Endothelial cell of umbilical vein (primary cell): ENCODE measurements around the gene KIF22. TPM values are rescaled to one million over a fixed set of nuclear protein-coding genes. Genes with fewer than 3 reads are reported as not detected.
A peak's percentile ranks its signal among the peaks of the same experiment; 100 is the strongest.

ENCODE experiments used
- BruUV-seq: library from RNA; stranded (reverse); fragments of 400-500 nt; replicated peaks from 2 replicates; lab custom pipeline; 2021; lab: Mats Ljungman, UMichigan
- CTCF ChIA-PET: fragments of 300-600, 350-600 bp; sonication (Branson Sonifier 250); formaldehyde crosslinking; loops from one replicate; lab custom pipeline; 2021; ENCODE audit warnings: antibody characterized with exemption, inconsistent platforms; lab: Charles Lee
- POLR2A ChIA-PET: fragments of 300-600, 350-600 bp; sonication (Branson Sonifier 250); formaldehyde crosslinking; loops from one replicate; lab custom pipeline; 2021; ENCODE audit warnings: antibody characterized with exemption, inconsistent platforms; lab: Charles Lee
- DNase-seq: peaks from one replicate; pipeline ENCODE4 v3.0.0-alpha.2; 2011; ENCODE audit warnings: low read depth, low spot score
- FAIRE-seq: peaks from 2 replicates; lab custom pipeline; 2011; peaks lifted over from hg19 to GRCh38; lab: Jason Lieb, UNC
- H2AFZ ChIP-seq: 2 replicates; pipeline ENCODE4 v1.6.0; 2012; ENCODE audit warnings: low read depth, low read length, control low read depth, inconsistent platforms
- H3K27ac ChIP-seq: 2 replicates; pipeline ENCODE4 v1.5.1; 2011; ENCODE audit warnings: low read depth, mild to moderate bottlenecking, control low read depth, low read length, moderate library complexity; ENCODE audit not compliant: insufficient read depth
- H3K27me3 ChIP-seq, 2 experiments: 2 replicates each; pipeline versions ENCODE4 v1.6.0 to v1.6.1; 2011; ENCODE audit warnings: low read length in 2 of 2, mixed read lengths in 1 of 2; ENCODE audit not compliant: control insufficient read depth in 2 of 2, insufficient read depth in 2 of 2
- H3K36me3 ChIP-seq, 2 experiments: 2 replicates in 1 of 2; 3 replicates in 1 of 2; pipeline ENCODE4 v1.5.1; 2011; ENCODE audit warnings: low read length in 2 of 2, mild to moderate bottlenecking in 1 of 2, moderate library complexity in 1 of 2; ENCODE audit not compliant: control insufficient read depth in 2 of 2, insufficient read depth in 2 of 2; ENCODE audit errors: extremely low read depth in 1 of 2
- H3K4me1 ChIP-seq: 3 replicates; pipeline ENCODE4 v1.5.1; 2011; ENCODE audit warnings: mild to moderate bottlenecking, low read length; ENCODE audit not compliant: control insufficient read depth, insufficient read depth; ENCODE audit errors: extremely low read depth
- H3K4me2 ChIP-seq: 2 replicates; pipeline ENCODE4 v1.6.1; 2011; ENCODE audit warnings: low read length, control low read depth, mixed read lengths; ENCODE audit not compliant: insufficient read depth
- H3K4me3 ChIP-seq, 3 experiments: fragments of 200-600 bp in 1 of 3; sonication (generic), shearing (Covaris generic) in 1 of 3; replicated peaks in 1 of 3; 2 replicates each; pipeline ENCODE4 v1.5.1; 2011 to 2016; ENCODE audit warnings: control low read depth in 3 of 3, low read length in 3 of 3, mild to moderate bottlenecking in 2 of 3, inconsistent platforms in 1 of 3, low read depth in 1 of 3, moderate library complexity in 1 of 3; ENCODE audit not compliant: insufficient read depth in 1 of 3
- H3K79me2 ChIP-seq: 2 replicates; pipeline ENCODE4 v1.6.0; 2012; ENCODE audit warnings: low read length, inconsistent platforms; ENCODE audit not compliant: control insufficient read depth, insufficient read depth
- H3K9ac ChIP-seq: replicated peaks from 2 replicates; pipeline ENCODE3; 2011; ENCODE audit warnings: low read length, control low read depth; ENCODE audit not compliant: insufficient read depth; ENCODE audit errors: extremely low read depth
- H3K9me1 ChIP-seq: replicated peaks from 3 replicates; pipeline ENCODE4 v1.6.0; 2011; ENCODE audit warnings: mild to moderate bottlenecking, low read length; ENCODE audit not compliant: control insufficient read depth, insufficient read depth; ENCODE audit errors: extremely low read depth
- H3K9me3 ChIP-seq: replicated peaks from 2 replicates; pipeline ENCODE4 v1.5.1; 2012; ENCODE audit warnings: low read length, inconsistent platforms; ENCODE audit not compliant: control insufficient read depth, insufficient read depth
- H4K20me1 ChIP-seq: replicated peaks from 2 replicates; pipeline ENCODE3; 2011; ENCODE audit warnings: mild to moderate bottlenecking, low read length; ENCODE audit not compliant: control insufficient read depth, insufficient read depth; ENCODE audit errors: extremely low read depth
- CTCF ChIP-seq, 2 donors: IDR thresholded peaks; 1 replicate in 1 of 2; 2 replicates in 1 of 2; pipeline ENCODE4 v1.5.1; 2011; ENCODE audit warnings: low read length in 2 of 2, mild to moderate bottlenecking in 2 of 2, moderate library complexity in 2 of 2, control low read depth in 1 of 2, inconsistent platforms in 1 of 2, low read depth in 1 of 2; ENCODE audit not compliant: insufficient read depth in 1 of 2; ENCODE audit errors: extremely low read depth in 1 of 2
- EZH2 ChIP-seq: IDR thresholded peaks from 2 replicates; pipeline ENCODE4 v1.6.1; 2012; ENCODE audit warnings: borderline replicate concordance, low read depth, mild to moderate bottlenecking, moderate library complexity, low read length, inconsistent platforms; ENCODE audit not compliant: severe bottlenecking
- FOS ChIP-seq: IDR thresholded peaks from 2 replicates; pipeline ENCODE4 v1.6.1; 2011; ENCODE audit warnings: mild to moderate bottlenecking, low read length, moderate library complexity, borderline replicate concordance; ENCODE audit not compliant: insufficient read depth
- GATA2 ChIP-seq: IDR thresholded peaks from 2 replicates; pipeline ENCODE4 v1.7.0; 2011; ENCODE audit warnings: low read depth, mild to moderate bottlenecking, moderate library complexity, mixed read lengths, low read length; ENCODE audit not compliant: insufficient read length, insufficient read depth
- JUN ChIP-seq: IDR thresholded peaks from 2 replicates; pipeline ENCODE4 v1.6.1; 2011; ENCODE audit warnings: borderline replicate concordance, low read depth; ENCODE audit not compliant: insufficient read length, insufficient read depth
- MYC ChIP-seq: IDR thresholded peaks from one replicate; pipeline ENCODE4 v1.6.1; 2011; ENCODE audit warnings: mild to moderate bottlenecking, low read depth, low read length
- POLR2A ChIP-seq: IDR thresholded peaks from 2 replicates; pipeline ENCODE4 v1.6.1; 2012; ENCODE audit warnings: low read depth, mild to moderate bottlenecking, control low read depth, low read length
- POLR2AphosphoS5 ChIP-seq: IDR thresholded peaks from 2 replicates; pipeline ENCODE4 v1.6.1; 2012; ENCODE audit warnings: low read depth, mild to moderate bottlenecking, control low read depth, low read length, moderate library complexity; ENCODE audit not compliant: insufficient read depth
- dilution Hi-C: fragments of 300-500 bp; cut with MboI; formaldehyde crosslinking; loops from one replicate; pipeline ENCODE4 v1.15.0; 2019; ENCODE audit warnings: low sequenced_read_pairs; ENCODE audit not compliant: extremely low pct_ligation_motif_present
- intact Hi-C: fragments of 100-400 bp; cut with micrococcal nuclease; formaldehyde crosslinking; loops from one replicate; pipeline ENCODE4 v1.10.0; 2022
- polyA plus RNA-seq, 4 experiments: library from polyadenylated mRNA; depleted of rRNA in 3 of 4; stranded (reverse) in 3 of 4; unstranded in 1 of 4; fragments of >200 nt; gene quantifications; 2 replicates each; pipeline versions ENCODE4 v1.2.1 to v1.2.3, GENCODE V29; 2011 to 2012; ENCODE audit warnings: missing spikeins in 1 of 4
- total RNA-seq: library from RNA; stranded (reverse); gene quantifications from 2 replicates; pipeline ENCODE4 v1.2.3, GENCODE V29; 2021
- TF ChIP-seq, protein P1 (sequence below): IDR thresholded peaks from 2 replicates; pipeline ENCODE4 v1.6.1; 2011; ENCODE audit not compliant: insufficient read depth, insufficient read length

KIF22 gene
- total and polyA plus RNA-seq, 2 donors (not counting 3 experiments of a cell fraction or from before 2014, with no cell fraction given), result 67.3 to 90.0 TPM

DNA sequence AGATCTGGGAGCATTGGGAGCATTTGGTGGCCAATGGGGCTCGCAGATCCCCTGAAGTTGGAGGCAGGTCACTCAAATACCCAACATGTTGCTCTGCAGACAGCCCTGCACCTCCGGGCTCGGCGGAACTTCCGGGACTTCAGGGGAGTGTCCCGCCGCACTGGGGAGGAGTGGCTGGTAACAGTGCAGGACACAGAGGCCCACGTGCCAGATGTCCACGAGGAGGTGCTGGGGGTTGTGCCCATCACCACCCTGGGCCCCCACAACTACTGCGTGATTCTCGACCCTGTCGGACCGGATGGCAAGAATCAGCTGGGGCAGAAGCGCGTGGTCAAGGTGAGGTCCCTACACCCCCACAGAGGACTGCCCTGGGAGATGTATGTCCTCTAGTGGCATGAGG, 46.1 kb downstream of the KIF22 start:
- POLR2A ChIA-PET, result interaction anchor here (0.7 kb wide), 1 partner anchor 41 kb away, joined by 4 read pairs; no protein-coding TSS in a partner anchor
- Histone ChIP-seq H3K79me2 (no peaks in the 10 kb centered on the region), H4K20me1 (no peaks in the 10 kb centered on the region), H3K27ac (no peak overlapping the region), H3K4me2 (no peak overlapping the region), H2AFZ (no peak overlapping the region), H3K9me3 (no peaks in the 10 kb centered on the region), H3K36me3 (peaks cover 0 to 22% of the 10 kb centered on the region in 2 experiments), H3K27me3 (no peaks in the 10 kb centered on the region), H3K9ac (no peak overlapping the region), H3K4me1 (no peaks in the 10 kb centered on the region), H3K9me1 (no peaks in the 10 kb centered on the region), H3K4me3 (no peak overlapping the region)
- BruUV-seq, result no TSS peak
- intact Hi-C loops (no loop called here), dilution Hi-C loops (no loop called here)
- TF ChIP-seq FOS, result no peak
- TF ChIP-seq EZH2, result no peak
- TF ChIP-seq MYC, result no peak
- TF ChIP-seq POLR2A, result no peak
- TF ChIP-seq, protein P1, sequence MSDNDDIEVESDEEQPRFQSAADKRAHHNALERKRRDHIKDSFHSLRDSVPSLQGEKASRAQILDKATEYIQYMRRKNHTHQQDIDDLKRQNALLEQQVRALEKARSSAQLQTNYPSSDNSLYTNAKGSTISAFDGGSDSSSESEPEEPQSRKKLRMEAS, result no peak
- no peak for FAIRE-seq
- no peak for DNase-seq
- CTCF ChIA-PET, result interaction anchor here (1.8 to 4.5 kb wide), 2 partner anchors 12 to 52 kb away, joined by 5 to 46 read pairs; no protein-coding TSS in a partner anchor

DNA sequence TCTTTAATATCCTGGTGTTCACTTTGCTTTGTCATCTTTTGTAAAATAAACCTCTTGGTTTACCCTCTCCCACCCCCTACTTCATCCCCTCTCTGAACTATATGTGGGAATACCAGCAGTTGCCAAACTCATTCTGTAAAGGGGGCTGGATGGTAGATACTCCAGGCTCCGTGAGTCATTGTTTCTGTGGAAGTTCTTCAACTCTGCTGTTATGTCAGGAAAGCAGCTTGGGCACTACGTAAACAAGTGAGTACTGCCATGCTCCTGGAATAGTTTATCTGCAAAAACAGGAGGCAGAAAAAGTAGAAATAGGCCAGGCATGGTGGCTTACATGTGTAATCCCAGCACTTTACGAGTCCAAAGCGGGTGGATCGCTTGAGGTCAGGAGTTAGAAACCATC, 47.3 kb downstream of the KIF22 start:
- H3K27me3 ChIP-seq, result no peaks in the 10 kb centered on the region
- H3K4me3 ChIP-seq, result no peak overlapping the region
- peaks cover 0 to 21% of the 10 kb centered on the region in 2 experiments for H3K36me3 ChIP-seq
- DNase-seq (peak; percentile 88), FAIRE-seq (peak; percentile 42)
- H3K79me2 ChIP-seq, result no peaks in the 10 kb centered on the region
- H3K9me1 ChIP-seq, result no peaks in the 10 kb centered on the region
- no peak for TF ChIP-seq POLR2AphosphoS5
- no peak for TF ChIP-seq CTCF (IDR thresholded peaks at IDR 0.05; ENCODE audit: extremely low read depth in 1 of 2, insufficient read depth in 1 of 2, low read depth in 1 of 2, low read length in 2 of 2)
- TF ChIP-seq MYC, result no peak
- TF ChIP-seq POLR2A, result no peak
- TF ChIP-seq JUN, result no peak
- TF ChIP-seq FOS, result no peak
- TF ChIP-seq GATA2, result no peak
- no peak for TF ChIP-seq EZH2
- TF ChIP-seq, protein P1, result no peak
- H3K4me2 ChIP-seq, result no peak overlapping the region
- H4K20me1 ChIP-seq, result no peaks in the 10 kb centered on the region
- no TSS peak for BruUV-seq
- intact Hi-C loops (no loop called here), dilution Hi-C loops (no loop called here)
- no peak overlapping the region for H3K9ac ChIP-seq
- no peaks in the 10 kb centered on the region for H3K4me1 ChIP-seq
- H2AFZ ChIP-seq, result no peak overlapping the region
- POLR2A ChIA-PET, result no interaction called here
- no peaks in the 10 kb centered on the region for H3K9me3 ChIP-seq
- H3K27ac ChIP-seq, result no peak overlapping the region
- CTCF ChIA-PET, result interaction anchor here (1.8 to 4.5 kb wide), 2 partner anchors 11 to 53 kb away, joined by 5 to 46 read pairs; no protein-coding TSS in a partner anchor
